ENCODE results near the gene PRSS2. TPM values are rescaled to one million over a fixed set of nuclear protein-coding genes. Genes with fewer than 3 reads are reported as not detected.

Gene PRSS2
- polyA plus RNA-seq, 1 donor: not detected

DNA sequence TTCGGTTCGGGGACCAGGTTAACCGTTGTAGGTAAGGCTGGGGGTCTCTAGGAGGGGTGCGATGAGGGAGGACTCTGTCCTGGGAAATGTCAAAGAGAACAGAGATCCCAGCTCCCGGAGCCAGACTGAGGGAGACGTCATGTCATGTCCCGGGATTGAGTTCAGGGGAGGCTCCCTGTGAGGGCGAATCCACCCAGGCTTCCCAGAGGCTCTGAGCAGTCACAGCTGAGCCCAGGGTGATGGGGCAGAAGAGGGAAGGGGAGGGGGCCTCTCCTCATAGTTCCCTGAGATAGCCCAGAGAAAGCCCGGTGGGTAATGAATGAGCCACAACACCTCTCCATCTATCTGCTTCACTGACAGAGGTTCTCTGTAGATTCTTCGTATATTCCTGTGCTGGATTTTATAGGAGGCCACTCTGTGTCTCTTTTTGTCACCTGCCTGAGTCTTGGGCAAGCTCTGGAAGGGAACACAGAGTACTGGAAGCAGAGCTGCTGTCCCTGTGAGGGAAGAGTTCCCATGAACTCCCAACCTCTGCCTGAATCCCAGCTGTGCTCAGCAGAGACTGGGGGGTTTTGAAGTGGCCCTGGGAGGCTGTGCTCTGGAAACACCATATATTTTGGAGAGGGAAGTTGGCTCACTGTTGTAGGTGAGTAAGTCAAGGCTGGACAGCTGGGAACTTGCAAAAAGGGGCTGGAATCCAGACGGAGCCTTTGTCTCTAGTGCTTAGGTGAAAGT lies 16.4 kb downstream of the PRSS2 start:
- no peak for DNase-seq (ENCODE audit: low read depth)

DNA sequence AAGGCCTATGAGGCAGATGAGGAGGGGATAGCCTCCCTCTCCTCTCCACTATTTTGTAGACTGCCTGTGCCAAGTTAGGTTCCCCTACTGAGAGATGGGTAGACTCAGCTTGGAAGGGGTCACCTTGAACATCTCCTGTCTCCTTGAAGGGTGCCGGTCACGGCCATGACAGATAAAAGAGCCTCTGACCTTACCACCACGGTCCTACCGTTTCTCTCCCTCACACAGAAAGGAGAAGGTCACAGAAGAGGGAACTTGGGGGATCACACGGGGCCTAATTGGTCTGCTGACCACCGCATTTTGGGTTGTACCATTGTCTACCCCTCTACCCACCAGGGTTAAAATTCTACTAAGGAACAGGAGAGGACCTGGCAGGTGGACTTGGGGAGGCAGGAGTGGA lies 17.0 kb downstream of the PRSS2 start:
- no peak for DNase-seq (ENCODE audit: low read depth)

DNA sequence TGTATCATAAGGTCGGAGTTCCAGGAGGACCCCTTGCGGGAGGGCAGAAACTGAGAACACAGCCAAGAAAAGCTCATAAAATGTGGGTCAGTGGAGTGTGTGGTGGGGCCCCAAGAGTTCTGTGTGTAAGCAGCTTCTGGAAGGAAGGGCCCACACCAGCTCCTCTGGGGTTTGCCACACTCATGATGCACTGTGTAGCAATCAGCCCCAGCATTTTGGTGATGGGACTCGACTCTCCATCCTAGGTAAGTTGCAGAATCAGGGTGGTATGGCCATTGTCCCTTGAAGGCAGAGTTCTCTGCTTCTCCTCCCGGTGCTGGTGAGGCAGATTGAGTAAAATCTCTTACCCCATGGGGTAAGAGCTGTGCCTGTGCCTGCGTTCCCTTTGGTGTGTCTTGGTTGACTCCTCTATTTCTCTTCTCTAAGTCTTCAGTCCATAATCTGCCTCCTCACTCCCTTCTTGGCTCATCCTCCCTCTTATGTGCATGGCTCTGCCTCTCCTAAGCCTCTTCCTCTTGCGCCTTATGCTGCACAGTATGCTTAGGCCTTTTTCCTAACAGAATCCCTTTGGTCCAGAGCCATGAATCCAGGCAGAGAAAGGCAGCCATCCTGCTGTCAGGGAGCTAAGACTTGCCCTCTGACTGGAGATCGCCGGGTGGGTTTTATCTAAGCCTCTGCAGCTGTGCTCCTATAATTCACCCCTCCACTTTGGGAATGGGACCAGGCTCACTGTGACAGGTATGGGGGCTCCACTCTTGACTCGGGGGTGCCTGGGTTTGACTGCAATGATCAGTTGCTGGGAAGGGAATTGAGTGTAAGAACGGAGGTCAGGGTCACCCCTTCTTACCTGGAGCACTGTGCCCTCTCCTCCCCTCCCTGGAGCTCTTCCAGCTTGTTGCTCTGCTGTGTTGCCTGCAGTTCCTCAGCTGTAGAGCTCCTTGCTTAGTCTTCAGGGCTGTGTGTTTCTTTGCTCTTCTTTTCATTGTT lies 17.8 kb downstream of the PRSS2 start:
- no peak for DNase-seq (ENCODE audit: low read depth)

DNA sequence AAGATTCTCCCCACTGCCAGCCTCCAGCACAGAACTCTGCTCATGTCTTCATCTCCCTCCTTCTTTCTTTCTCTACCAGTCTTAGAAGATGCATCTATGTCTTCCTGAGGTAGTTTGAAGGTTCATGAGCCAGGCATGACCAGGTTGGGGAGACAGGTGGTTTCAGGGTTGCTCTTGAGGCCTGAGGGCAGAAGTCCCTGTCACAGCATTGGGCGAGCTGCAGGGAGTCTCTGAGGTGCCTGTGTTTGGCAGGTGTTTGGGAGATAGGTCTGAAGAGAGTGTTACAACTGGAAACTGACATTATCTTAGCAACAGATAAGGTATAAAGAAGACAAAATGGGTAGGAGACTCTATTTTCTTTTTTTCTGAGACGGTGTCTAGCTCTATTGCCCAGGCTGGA lies 18.7 kb downstream of the PRSS2 start:
- no peak for DNase-seq (ENCODE audit: low read depth)

DNA sequence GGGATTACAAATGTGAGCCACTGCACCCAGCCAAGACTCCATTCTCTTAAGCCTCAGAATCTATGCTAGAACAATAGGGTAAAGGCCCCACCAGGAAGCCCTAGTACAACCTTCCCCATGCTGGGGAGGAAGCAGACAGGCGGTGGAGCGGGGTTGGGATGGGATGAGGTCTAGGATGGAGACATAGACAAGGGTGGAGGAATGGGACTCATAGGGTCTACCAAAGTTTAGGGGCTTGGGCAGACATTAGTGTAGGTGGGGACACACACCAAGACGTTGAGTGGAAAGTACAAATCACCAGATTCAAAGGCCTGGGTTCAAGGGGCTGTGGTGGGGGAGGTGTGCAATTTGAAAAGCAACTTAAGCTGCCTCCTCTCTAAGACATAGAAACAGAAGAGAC lies 19.3 kb downstream of the PRSS2 start:
- no peak for DNase-seq (ENCODE audit: low read depth)

DNA sequence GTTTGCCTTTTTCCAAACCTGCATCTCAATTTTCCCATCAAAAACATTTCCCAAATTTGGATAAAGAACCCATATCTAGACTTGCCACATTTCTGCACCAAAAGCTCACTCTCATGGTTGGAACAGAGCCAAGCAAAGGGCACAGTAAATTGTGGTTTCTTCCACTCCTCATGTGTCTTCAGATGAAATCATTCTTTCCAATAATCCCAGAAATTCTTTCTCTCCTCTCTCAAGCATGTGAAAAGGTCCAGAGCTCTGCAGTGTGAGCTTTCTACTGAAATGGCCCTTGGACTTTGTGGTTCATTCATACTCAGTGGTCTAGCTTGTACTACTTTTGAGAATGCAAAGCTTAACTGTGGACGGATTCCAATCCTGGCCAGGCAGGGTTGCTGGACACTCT lies 19.8 kb downstream of the PRSS2 start:
- DNase-seq (ENCODE audit: low read depth): no peak

DNA sequence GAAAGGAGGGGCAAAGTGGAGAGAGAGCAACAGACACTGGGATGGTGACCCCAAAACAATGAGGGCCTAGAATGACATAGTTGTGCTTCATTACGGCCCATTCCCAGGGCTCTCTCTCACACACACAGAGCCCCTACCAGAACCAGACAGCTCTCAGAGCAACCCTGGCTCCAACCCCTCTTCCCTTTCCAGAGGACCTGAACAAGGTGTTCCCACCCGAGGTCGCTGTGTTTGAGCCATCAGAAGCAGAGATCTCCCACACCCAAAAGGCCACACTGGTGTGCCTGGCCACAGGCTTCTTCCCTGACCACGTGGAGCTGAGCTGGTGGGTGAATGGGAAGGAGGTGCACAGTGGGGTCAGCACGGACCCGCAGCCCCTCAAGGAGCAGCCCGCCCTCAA lies 20.7 kb downstream of the PRSS2 start:
- no peak for DNase-seq (ENCODE audit: low read depth)

DNA sequence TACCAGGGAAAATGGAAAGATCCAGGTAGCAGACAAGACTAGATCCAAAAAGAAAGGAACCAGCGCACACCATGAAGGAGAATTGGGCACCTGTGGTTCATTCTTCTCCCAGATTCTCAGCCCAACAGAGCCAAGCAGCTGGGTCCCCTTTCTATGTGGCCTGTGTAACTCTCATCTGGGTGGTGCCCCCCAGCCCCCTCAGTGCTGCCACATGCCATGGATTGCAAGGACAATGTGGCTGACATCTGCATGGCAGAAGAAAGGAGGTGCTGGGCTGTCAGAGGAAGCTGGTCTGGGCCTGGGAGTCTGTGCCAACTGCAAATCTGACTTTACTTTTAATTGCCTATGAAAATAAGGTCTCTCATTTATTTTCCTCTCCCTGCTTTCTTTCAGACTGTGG lies 21.4 kb downstream of the PRSS2 start:
- DNase-seq (ENCODE audit: low read depth): no peak

DNA sequence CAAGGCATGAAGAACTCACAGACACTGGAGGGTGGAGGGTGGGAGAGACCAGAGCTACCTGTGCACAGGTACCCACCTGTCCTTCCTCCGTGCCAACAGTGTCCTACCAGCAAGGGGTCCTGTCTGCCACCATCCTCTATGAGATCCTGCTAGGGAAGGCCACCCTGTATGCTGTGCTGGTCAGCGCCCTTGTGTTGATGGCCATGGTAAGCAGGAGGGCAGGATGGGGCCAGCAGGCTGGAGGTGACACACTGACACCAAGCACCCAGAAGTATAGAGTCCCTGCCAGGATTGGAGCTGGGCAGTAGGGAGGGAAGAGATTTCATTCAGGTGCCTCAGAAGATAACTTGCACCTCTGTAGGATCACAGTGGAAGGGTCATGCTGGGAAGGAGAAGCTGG lies 21.8 kb downstream of the PRSS2 start:
- DNase-seq (ENCODE audit: low read depth): no peak

DNA sequence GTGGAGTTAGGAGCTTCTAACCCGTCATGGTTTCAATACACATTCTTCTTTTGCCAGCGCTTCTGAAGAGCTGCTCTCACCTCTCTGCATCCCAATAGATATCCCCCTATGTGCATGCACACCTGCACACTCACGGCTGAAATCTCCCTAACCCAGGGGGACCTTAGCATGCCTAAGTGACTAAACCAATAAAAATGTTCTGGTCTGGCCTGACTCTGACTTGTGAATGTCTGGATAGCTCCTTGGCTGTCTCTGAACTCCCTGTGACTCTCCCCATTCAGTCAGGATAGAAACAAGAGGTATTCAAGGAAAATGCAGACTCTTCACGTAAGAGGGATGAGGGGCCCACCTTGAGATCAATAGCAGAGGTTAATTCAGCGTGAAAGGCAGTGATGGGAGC lies 22.4 kb downstream of the PRSS2 start:
- DNase-seq (ENCODE audit: low read depth): no peak

GRCh38 chr7:142795339-142795863 lies 24.6 kb downstream of the PRSS2 start:
- DNase-seq (ENCODE audit: low read depth): no peak

DNA sequence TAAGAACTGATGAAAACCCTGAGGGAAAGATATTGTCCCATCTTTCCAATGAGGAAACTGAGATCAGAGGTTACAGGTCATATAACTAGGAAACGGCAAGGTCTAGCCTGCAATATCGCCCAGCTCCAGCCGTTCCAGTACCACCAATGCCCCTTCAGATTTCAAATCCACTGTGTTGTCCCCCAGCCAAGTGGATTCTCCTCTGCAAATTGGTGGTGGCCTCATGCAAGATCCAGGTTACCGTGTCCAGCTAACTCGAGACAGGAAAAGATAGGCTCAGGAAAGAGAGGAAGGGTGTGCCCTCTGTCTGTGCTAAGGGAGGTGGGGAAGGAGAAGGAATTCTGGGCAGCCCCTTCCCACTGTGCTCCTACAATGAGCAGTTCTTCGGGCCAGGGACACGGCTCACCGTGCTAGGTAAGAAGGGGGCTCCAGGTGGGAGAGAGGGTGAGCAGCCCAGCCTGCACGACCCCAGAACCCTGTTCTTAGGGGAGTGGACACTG lies 25.3 kb downstream of the PRSS2 start:
- DNase-seq (ENCODE audit: low read depth): no peak

GRCh38 chr7:142796501-142797390 lies 26.0 kb downstream of the PRSS2 start:
- DNase-seq (ENCODE audit: low read depth): no peak

- no peak for DNase-seq (ENCODE audit: low read depth)
Observed at GRCh38 chr7:142797391-142798377, 26.9 kb downstream of the PRSS2 start.

DNA sequence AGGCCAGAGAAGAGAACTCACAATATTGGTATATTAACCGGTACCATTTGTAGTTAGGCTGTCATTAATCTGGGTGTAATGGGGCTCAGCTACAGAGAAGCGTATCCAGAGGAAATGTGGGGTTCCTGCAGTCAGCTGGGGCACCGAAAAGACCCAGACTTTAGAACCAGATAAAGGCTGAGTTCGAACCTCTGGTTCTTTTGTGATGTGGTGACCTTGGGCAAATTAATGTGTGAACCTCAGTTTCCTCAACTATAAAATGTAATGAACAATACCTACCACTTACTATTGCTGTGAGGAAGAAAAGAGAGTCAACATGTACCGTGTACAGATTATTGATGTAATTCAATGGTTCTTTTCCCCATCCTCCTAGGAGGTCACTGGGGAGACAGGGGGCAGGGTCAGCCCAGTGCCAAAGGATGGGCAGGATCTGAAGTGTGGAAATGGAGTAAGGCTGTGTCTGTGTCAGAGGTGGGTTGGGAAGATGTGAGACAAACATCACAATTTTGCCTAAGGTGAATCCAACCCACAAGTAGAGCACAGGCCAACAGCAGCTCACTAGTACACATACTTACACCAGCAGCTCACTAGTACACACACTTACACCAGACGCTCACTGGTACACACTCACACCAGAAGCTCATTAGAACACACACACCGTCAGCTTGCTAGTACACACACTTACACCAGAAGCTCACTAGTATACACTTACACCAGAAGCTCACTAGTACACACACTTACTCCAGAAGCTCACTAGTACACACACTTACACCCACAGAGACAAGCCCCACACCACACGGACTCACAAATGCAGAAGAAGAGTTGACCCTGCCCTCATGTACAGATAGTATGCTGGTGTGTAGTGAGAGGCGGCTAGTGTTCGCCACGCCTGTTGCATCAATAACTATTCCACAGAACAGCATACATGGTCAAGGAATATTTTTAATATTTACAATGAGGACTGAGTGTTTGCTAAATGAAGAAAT lies 28.0 kb downstream of the PRSS2 start:
- no peak for DNase-seq (ENCODE audit: low read depth)

DNA sequence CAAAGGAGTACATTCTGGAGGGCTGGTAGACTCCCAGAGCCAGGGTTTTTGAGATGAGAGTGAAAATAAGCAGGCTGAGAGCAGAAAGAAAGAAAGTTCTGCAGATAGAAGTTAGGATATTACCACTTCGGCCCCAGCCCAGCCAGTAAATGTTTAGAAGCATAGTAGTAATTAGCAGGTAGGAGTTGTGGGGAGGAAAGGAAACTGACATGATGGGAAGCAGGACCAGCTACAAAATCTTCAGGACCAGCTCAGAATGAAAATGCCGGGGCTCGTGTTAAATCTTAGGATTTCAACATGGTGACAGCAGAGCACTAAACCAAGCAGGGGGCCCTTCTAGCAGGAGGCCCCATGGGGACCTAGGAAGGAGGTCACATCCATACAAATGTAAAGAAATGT lies 28.7 kb downstream of the PRSS2 start:
- DNase-seq (ENCODE audit: low read depth): no peak

DNA sequence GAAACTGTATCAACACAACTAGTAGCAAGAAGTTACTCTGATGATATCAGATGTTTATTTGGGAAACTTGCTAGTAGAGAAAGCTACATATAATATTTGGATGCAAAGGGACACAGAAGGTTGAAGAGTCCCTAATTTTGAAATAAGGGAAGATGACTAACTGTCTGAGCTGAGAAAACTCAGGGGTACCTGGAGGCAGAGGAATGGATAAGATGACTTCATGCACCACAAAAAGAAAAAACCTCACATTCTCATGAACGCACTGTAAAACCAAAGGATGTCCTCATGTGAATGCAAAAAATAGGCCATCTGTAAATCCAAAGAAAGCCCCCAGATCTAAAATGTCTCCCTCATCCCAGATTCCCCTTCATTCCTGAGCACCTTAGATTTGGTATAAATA lies 29.3 kb downstream of the PRSS2 start:
- DNase-seq (ENCODE audit: low read depth): no peak

DNA sequence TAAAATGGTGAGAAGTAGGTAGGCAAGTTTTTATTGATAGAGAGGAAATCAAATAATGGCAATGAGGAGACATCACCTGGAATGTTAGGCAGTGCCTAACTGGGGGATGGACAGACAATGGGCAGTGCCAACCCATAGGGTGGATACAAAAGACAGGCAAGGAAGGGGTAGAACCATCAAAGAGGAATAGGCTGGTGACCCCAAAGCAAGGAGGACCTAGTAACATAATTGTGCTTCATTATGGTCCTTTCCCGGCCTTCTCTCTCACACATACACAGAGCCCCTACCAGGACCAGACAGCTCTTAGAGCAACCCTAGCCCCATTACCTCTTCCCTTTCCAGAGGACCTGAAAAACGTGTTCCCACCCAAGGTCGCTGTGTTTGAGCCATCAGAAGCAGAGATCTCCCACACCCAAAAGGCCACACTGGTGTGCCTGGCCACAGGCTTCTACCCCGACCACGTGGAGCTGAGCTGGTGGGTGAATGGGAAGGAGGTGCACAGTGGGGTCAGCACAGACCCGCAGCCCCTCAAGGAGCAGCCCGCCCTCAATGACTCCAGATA lies 30.0 kb downstream of the PRSS2 start:
- no peak for DNase-seq (ENCODE audit: low read depth)
